ENCODE results near the gene RADIL.

Gene RADIL

DNA sequence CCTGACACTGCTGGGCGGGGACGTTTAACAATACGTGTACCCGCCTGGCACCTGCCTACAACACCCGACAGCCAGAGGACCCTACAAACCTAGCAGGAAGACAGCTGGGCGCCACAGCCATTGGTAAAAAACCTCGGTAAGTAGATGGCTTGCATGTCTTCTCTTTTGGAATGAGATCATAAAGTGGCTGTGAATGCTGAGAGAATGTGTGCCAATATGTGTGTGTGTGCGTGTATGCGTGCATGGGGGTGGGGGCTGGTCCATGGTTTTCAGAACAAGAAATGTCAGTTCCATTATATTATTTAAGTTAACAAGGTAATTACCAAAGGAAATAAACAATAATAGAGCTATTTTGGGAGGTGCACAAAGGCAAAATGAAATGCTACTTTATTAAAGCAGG lies 60.8 kb downstream of the RADIL start:
- TF ChIP-seq, protein P1, sequence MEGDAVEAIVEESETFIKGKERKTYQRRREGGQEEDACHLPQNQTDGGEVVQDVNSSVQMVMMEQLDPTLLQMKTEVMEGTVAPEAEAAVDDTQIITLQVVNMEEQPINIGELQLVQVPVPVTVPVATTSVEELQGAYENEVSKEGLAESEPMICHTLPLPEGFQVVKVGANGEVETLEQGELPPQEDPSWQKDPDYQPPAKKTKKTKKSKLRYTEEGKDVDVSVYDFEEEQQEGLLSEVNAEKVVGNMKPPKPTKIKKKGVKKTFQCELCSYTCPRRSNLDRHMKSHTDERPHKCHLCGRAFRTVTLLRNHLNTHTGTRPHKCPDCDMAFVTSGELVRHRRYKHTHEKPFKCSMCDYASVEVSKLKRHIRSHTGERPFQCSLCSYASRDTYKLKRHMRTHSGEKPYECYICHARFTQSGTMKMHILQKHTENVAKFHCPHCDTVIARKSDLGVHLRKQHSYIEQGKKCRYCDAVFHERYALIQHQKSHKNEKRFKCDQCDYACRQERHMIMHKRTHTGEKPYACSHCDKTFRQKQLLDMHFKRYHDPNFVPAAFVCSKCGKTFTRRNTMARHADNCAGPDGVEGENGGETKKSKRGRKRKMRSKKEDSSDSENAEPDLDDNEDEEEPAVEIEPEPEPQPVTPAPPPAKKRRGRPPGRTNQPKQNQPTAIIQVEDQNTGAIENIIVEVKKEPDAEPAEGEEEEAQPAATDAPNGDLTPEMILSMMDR (IDR thresholded peaks at IDR 0.05), result no peak

DNA sequence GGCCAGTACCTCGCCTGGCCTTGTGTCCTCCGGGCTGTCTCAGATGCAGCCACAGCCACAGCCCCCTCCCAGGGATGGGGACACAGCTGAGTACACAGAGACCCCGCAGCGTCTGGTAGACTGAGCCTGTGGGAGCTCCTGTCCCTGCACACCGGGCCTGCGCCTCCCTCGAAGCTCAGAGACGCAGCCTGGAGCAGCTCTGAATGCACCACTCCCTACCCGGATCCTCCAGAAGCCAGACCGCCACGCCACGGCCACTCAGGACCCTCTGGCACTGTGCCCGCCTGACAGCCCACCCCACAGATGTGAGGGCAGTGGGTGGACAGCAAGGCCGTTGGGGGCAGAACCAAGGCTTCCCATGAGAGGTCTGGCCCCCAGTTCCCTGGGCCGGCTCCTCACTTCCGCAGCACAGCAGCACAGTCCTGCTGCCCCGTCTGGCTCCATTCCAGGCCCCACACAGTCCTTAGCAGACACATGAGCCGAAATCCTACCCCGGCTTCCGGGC lies 62.5 kb downstream of the RADIL start:
- TF ChIP-seq, protein P1 (IDR thresholded peaks at IDR 0.05), result no peak

DNA sequence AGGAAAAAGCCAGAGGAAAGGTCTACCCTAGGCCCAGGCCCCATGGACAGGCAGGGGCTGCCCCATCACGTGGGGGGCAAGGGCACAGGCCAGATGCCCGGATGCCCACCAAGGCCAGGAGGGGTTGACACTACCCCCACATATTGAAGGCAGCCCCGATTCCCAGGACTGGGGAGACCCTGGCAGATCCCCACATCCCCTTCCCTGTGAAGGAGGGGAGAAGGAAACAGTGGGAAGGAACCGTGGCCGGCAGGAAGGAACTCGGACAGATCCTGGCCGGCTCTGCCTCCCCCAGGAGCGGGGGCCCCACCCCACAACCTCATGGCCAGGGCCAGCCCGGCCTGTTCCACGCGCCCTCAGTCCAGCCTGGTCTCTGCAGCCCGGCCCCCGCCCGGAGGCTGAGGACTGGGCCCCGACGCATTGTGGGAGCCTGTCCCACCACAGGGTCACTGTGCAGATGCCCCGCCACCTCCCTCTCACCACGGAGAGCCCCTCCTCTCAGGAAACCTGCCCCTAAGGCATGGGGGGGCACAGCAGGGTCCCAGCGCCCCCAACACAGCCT lies 63.0 kb downstream of the RADIL start:
- TF ChIP-seq, protein P1 (IDR thresholded peaks at IDR 0.05), result no peak

DNA sequence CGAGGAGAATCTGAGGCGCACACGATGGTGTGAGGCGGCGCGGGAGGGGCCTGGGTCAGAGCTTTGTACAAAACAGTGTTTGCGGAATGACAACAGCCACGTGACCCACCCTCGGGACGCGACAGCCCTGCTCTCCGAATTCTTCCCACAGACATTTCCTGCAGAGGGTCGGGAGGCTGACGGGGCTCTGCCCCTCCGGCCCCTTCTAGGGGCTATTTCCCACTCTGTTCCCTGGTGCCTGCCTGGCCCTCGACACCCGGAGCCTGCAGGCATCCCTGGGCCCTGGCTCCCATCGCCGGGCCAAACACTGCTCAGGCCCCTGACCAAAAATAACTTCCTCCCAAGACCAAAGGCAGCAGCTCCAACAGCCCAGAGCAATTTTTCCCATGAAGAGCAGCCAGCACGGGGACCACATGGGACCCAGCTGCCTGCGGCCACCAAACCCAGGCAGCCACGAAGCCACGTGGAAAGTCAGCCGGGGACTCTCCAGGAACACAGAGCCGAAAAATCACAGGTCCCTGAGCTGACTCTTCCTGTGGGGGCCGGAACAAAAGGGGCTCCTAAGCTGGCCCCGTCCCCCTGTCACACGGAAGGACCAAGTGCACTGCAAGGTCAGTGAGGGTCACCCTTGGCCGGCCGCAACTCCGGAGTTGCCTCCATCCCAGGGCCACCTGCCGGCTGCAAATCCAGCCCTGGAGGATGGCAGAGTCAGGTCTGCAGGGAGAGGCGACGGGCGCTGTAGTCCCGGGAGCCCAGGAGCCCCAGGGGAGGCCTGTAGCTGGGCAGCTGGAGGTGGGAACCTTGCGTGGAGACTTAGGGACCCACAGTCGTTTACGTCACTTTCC lies 63.7 kb downstream of the RADIL start:
- TF ChIP-seq, protein P1 (IDR thresholded peaks at IDR 0.05), result no peak

DNA sequence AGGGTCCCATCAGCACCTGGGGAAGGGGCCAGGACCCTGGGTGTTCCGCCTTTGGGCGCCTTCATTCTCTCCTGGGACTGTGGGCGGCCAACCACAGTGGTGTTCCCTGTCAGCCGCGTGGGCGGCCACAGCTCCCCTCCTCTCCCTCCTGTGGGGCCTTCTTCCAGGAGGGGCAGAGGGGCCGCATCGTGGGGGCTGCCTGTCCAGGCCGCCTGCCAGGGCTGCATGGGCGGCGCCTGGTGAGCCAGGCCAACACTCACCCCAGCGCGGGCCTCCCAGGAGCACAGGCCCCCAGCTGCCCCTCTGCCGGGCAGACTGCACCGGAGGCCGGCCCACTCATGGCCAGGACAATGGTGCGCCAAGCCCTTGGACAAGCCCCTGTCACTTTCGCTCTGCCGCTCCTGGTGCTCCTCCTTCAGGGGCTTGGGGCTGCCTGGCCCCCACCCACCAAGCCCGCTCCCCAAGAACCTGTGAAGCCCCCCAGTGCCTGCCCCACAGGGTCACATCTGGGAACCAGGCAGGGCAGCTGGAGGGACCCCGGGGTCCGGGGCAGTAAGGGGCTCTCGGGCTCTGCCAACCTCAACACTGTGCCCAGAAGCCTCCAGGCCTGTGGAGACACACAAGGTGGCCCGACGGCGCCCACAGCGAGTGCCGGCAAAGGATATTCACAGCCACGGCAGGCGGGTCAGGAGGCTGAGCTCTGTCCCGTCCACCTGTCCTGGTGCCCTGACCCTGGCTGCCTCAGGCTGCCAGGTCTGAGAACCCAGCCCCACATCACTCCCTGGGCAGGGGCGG lies 65.3 kb downstream of the RADIL start:
- TF ChIP-seq, protein P1 (IDR thresholded peaks at IDR 0.05), result no peak

DNA sequence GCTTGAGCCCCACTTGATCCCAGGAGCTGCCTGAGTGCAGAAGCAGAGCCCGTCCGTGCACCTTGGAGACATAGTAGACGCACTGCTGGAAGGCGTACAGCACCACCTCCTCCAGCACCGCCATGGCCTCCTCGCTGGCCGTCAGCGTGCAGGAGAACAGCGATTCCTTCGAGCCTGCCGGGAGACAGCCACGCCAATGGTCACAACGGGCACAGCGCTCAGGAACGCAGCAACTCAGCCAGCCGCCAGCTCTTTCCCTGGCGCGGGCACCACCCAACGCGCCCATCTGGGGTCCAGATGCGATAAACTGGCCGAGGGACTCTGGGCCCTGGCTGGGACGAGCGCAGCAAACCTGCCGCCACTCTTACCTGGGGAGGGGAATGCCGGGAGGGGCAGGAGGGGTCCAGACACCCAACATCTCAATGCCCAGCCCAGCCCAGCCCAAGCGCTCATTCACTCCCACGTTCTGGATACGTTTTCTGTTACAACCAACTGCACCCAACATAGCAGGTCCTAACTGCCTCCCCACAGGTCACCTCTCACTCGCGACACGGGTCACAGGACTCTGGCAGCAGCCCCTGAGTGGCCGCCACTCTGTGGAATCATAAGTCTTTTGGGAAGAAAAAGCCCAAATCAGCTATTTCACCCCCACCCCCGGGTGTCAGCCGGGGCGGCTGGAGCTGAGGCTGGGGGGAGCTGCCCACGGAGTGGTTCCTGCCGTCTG lies 66.2 kb downstream of the RADIL start:
- TF ChIP-seq, protein P1 (IDR thresholded peaks at IDR 0.05), result no peak

Data from LNCAP (cell line).